A549 treated with DMSO at 1 μM for 4 hours (cell line): ENCODE data around the gene PTGER1. TPM values are rescaled to one million over a fixed set of nuclear protein-coding genes. Genes with fewer than 3 reads are reported as not detected.

Experiments used
- total RNA-seq: library from RNA; stranded (reverse); fragments of 200-300 nt; extraction: Qiagen RNA extraction; gene quantifications from 5 replicates; pipeline ENCODE4 v1.2.3, GENCODE V29; 2022; ENCODE audit warnings: low read depth

The PTGER1 gene
- 0.08 to 0.15 TPM (median 0.13 TPM) in 3 of 5 replicates, not detected in the others for total RNA-seq

GRCh38 chr19:14475251-14476073, at the start of gene PTGER1:
Gene PTGER1, minus strand, starts transcription at chr19:14475354. Its CDS starts 1,034 bp downstream, at chr19:14474320.

GRCh38 chr19:14517840-14518505, 42.8 kb upstream of the PTGER1 start, which contains the start of gene DNAJB1:
Gene DNAJB1, minus strand, starts transcription at chr19:14518397. Its CDS starts 48 bp downstream, at chr19:14518349.

GRCh38 chr19:14496029-14496833, 21.1 kb upstream of the PTGER1 start, which contains the start of gene GIPC1:
Gene GIPC1, minus strand, starts transcription at chr19:14496127. Its CDS starts 13,151 bp downstream, at chr19:14482976.

GRCh38 chr19:14432791-14433553, 42.2 kb downstream of the PTGER1 start, which contains the start of gene PKN1:
Gene PKN1, plus strand, starts transcription at chr19:14433306. Its CDS starts 216 bp downstream, at chr19:14433522.

Other genes with a start within 250 kb of the PTGER1 start
- 79.9 to 88.2 TPM (median 82.0 TPM) in 5 replicates for gene ADGRE5, start 93.9 kb downstream of the PTGER1 start, total RNA-seq
- 113 to 135 TPM (median 124 TPM) in 5 replicates for gene DDX39A, start 56.0 kb downstream of the PTGER1 start, total RNA-seq
- 58.9 to 70.7 TPM (median 60.6 TPM) in 5 replicates for gene PKN1, start 42.0 kb downstream of the PTGER1 start, total RNA-seq
- 84.7 to 121 TPM (median 111 TPM) in 5 replicates for gene GIPC1, start 20.8 kb upstream of the PTGER1 start, total RNA-seq
- gene DNAJB1, start 43.0 kb upstream of the PTGER1 start, total RNA-seq, result 105 to 192 TPM (median 180 TPM) in 5 replicates
- gene TECR, start 54.2 kb upstream of the PTGER1 start, total RNA-seq, result 158 to 195 TPM (median 168 TPM) in 5 replicates
- 164 to 201 TPM (median 172 TPM) in 5 replicates for gene NDUFB7, start 96.7 kb upstream of the PTGER1 start, total RNA-seq
- not detected in 5 replicates for gene CLEC17A, start 107.7 kb upstream of the PTGER1 start, total RNA-seq
- not detected in 5 replicates for gene ADGRE3, start 199.5 kb upstream of the PTGER1 start, total RNA-seq
- gene ZNF333, start 214.7 kb upstream of the PTGER1 start, total RNA-seq, result 2.0 to 3.7 TPM (median 3.2 TPM) in 5 replicates